Immature natural killer cell (primary cell): ENCODE measurements around the gene LMO2. TPM values are rescaled to one million over a fixed set of nuclear protein-coding genes. Genes with fewer than 3 reads are reported as not detected.
"Not testable (repeated sequence)": the region's sequence is repeated elsewhere in the genome, so short reads cannot be mapped to it uniquely, and the experiment has no call there.

Experiments used
- DNase-seq, 3 donors: peaks; one replicate each; pipeline ENCODE4 v3.0.0; 2022; ENCODE audit warnings: mixed read lengths in 1 of 3
- H3K27ac Mint-ChIP-seq, 6 donors: one replicate each; pipeline ENCODE4 v1.8.0; 2020; ENCODE audit warnings: mixed read lengths in 6 of 6, mild to moderate bottlenecking in 5 of 6, inconsistent platforms in 4 of 6, moderate library complexity in 3 of 6
- H3K27me3 Mint-ChIP-seq, 3 donors: one replicate each; pipeline ENCODE4 v1.8.0; 2020 to 2021; ENCODE audit warnings: low read depth in 3 of 3, mild to moderate bottlenecking in 3 of 3, mixed read lengths in 3 of 3, moderate library complexity in 3 of 3, inconsistent platforms in 1 of 3
- H3K36me3 Mint-ChIP-seq, 3 donors: one replicate each; pipeline ENCODE4 v1.8.0; 2020; ENCODE audit warnings: mixed read lengths in 3 of 3, inconsistent platforms in 2 of 3, mild to moderate bottlenecking in 2 of 3
- H3K4me1 Mint-ChIP-seq, 2 donors: one replicate each; pipeline ENCODE4 v1.8.0; 2020; ENCODE audit warnings: inconsistent platforms in 2 of 2, mild to moderate bottlenecking in 2 of 2, mixed read lengths in 2 of 2, moderate library complexity in 1 of 2
- H3K4me3 Mint-ChIP-seq, 5 donors: one replicate each; pipeline ENCODE4 v1.8.0; 2020; ENCODE audit warnings: mild to moderate bottlenecking in 5 of 5, mixed read lengths in 5 of 5, inconsistent platforms in 3 of 5, moderate library complexity in 3 of 5
- H3K9me3 Mint-ChIP-seq, 6 donors: one replicate each; pipeline ENCODE4 v1.8.0; 2020; ENCODE audit warnings: mild to moderate bottlenecking in 6 of 6, mixed read lengths in 6 of 6, inconsistent platforms in 4 of 6, moderate library complexity in 3 of 6
- polyA plus RNA-seq, 3 donors: library from polyadenylated mRNA; unstranded; fragments of 300-500 nt; fragmentation: Illumina TruSeq; gene quantifications; one replicate each; pipeline ENCODE4 v1.2.3, GENCODE V29; 2021

LMO2 gene
- polyA plus RNA-seq, 3 donors from 2014 or later = 0.31 to 2.8 (median 1.9) TPM

DNA sequence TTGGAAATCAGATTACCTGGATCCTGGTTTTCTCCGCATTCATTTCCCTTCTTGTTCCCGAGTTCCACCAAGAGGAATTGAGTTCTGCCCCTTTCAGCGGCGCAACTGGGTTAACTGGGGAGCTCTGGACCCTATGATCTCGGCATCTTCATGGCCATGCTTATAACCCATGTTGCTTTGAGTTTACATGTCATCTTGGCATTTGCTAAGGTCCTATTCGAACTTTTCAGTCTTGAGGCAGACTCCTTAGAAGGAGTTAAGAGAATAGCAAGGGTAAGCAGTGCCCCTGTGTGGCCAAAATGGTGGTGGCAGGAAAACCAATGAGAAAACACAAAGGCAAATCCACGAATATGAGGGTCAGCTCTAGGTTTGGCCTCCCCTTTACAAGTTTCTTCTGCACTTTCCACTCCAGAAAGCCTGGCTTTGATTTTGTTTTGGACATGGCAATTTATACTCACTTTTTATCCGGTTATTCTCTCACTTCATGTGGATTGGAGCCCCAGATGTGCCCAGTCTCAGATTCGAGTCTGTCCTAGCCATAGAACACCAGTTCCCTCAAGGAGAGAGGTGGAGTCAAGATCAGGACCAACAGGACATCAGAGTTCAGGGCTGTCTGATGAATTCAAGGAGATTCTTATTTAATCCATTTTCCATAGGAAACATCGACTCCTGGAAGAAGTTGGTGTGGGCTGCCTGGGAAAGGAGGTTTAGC lies 62.3 kb downstream of the LMO2 start:
- Mint-ChIP-seq H3K4me1 (peaks cover 3 to 6% of the 10 kb centered on the region in 2 donors), H3K27ac (no peak overlapping the region), H3K9me3 (no peaks in the 10 kb centered on the region), H3K27me3 (peaks cover 14 to 33% (median 16%) of the 10 kb centered on the region in 3 donors), H3K36me3 (no peaks in the 10 kb centered on the region), H3K4me3 (peak overlapping the region in 3 of 5 donors; percentile 57 to 64 (median 57))
- DNase-seq = peak; percentile 18 to 31 (median 22)

DNA sequence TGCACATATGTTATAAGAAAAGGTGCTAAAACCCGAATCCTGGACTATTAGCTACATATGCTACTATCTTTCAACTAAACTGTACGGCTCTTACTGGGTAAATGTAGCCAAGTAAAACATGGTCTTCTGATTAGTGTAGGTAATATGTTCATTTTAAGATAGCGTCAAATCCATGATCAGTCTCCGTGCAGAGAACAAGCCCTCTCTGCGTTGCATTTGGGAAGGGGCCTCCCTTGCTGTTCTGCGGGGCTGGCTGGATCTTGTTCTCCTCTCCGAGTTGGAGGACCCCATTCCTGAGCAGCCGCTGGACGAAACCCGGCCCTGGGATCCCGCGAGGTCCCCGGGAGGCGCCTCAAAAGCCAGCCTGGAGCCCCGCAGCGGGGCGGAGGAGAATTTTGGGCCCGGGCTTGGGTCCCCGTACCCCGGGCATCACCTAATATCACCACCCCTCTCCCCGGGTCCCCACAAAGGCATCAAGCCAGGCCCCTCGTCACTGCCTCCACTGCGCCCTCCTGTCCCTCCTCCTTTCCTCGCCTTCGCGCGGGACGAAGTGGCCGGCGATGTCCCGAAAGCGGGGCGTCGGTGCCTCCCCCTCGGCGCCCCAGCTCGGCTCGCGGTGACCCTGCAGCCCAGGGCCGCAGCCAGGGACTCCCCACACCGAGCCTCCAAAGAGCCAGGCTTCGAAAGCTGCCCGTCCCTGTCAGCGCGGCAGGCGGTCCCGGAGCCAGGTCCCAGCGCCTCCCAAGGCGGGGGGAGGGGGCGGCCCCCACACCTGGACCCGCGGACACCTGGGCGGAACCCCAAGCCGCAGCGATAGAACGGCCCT lies 63.1 kb downstream of the LMO2 start:
- Mint-ChIP-seq H3K4me1 (peaks cover 3 to 6% of the 10 kb centered on the region in 2 donors), H3K36me3 (no peaks in the 10 kb centered on the region), H3K27me3 (peaks cover 13 to 41% (median 16%) of the 10 kb centered on the region in 3 donors), H3K4me3 (no peak overlapping the region), H3K27ac (no peak overlapping the region), H3K9me3 (no peaks in the 10 kb centered on the region)
- no peak for DNase-seq

DNA sequence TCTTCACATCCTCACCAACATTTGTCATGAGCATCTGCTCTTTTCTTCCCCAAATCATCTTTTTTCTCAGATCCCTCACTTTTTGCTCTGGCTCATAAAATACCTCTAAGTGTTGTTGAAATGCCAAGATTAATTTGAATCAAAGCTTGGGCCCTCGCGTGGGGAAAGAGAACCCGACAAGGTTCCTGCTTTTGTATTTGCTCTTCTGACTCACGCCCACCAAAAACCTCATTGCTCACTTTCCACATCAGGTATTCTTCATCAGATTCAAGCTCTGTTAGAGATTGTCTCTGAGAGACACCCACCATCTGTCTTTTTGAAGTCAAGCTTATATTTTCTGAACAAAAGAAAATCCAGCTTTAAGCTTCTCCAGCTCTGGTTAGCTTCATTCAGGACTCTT lies 64.7 kb downstream of the LMO2 start:
- H3K9me3 Mint-ChIP-seq = no peaks in the 10 kb centered on the region
- H3K4me3 Mint-ChIP-seq = no peak overlapping the region
- no peak for DNase-seq
- H3K36me3 Mint-ChIP-seq = no peaks in the 10 kb centered on the region
- H3K4me1 Mint-ChIP-seq = peaks cover 3 to 6% of the 10 kb centered on the region in 2 donors
- peaks cover 7 to 39% (median 13%) of the 10 kb centered on the region in 3 donors for H3K27me3 Mint-ChIP-seq
- H3K27ac Mint-ChIP-seq = no peak overlapping the region

DNA sequence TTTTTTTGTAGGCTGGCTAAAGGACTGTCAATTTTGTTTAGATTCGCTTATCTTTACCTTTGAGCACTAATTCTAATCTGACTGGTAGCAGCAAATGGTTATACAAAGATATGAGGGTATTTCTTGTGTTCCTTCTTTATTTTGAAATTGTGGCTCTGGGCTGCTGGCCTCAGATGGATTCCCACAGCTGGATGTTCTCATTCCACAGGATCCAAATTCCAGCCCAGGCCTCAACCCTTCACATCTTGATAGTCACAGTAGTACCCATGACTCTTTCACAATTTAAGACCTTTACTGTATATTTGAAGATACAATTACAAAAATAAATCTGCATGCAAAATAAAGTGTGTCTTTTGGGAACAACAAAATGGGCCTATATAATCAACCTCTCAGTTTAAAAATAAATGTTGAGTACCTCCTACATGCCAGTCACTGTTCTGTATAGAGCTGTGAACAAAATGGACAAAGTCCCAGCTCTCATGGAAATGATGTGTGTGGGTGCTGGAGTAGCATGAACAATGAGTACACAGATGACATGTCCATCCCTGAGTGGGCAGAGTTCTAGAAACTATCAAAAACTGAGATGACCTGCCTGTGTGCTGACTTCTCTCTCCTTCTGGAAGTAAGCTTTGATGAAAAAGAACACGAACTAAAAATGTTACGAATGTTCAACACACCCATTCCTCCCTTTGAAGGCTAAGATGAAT lies 65.9 kb downstream of the LMO2 start:
- Mint-ChIP-seq H3K4me1 (peaks cover 3 to 6% of the 10 kb centered on the region in 2 donors), H3K9me3 (no peaks in the 10 kb centered on the region), H3K27ac (no peak overlapping the region), H3K36me3 (no peaks in the 10 kb centered on the region), H3K4me3 (no peak overlapping the region), H3K27me3 (peaks cover 7 to 39% (median 12%) of the 10 kb centered on the region in 3 donors)
- no peak for DNase-seq

DNA sequence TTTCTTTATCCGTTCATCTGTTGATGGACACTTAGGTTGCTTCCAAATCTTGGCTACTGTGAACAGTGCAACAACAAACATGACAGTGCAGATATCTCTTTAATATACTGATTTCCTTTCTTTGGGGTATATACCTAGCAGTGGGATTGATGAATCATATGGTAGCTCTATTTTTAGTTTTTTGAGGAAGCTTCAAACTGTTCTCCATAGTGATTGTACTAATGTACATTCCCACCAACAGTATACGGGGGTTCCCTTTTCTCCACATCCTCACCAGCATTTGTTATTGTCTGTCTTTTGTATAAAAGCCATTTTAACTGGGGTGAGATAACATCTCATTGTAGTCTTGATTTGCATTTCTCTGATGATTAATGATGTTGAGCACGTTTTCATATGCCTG lies 68.9 kb downstream of the LMO2 start:
- DNase-seq, H3K27ac Mint-ChIP-seq, H3K36me3 Mint-ChIP-seq, H3K9me3 Mint-ChIP-seq, H3K4me1 Mint-ChIP-seq, H3K4me3 Mint-ChIP-seq: not testable (repeated sequence)
- H3K27me3 Mint-ChIP-seq = peaks cover 7 to 24% (median 9%) of the 10 kb centered on the region in 3 donors

DNA sequence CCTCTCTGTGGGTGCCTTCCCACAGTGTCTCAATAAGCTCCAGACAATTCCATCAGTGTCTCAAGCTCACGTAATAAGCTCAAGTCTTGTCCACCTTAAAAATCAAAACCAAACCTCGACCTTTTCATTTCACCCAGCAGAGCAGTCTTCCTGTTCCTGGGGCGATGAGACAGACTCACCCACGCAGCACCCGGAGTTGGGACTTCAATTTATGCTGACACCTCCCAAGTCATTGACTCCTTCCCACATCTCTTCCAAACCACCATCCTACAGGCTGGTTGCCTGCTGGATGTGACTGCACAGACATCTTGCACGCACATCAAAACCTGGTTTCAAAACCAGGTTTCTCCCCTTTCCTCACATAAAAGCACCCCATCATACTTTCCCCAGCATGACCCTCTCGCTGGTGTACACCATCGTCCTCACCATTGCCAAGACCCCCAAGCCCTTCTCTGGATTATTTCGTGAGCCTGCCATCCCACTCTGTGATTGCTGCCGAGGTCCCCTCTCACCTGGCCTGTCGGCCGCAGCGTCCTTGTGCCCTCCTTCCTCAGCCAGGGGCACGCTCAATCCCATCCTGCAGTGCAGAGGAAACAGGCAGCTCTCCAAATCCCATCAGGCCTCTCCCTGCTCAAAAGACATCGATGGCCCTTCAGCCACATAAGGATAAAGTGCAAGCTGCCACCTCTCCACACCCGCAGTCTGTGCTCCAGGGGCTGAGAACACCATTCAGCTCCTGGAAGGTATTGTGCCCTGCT lies 72.4 kb downstream of the LMO2 start:
- no peaks in the 10 kb centered on the region for H3K9me3 Mint-ChIP-seq
- H3K36me3 Mint-ChIP-seq = no peaks in the 10 kb centered on the region
- no peak overlapping the region for H3K27ac Mint-ChIP-seq
- no peaks in the 10 kb centered on the region for H3K4me1 Mint-ChIP-seq
- H3K27me3 Mint-ChIP-seq = peaks cover 3 to 14% (median 5%) of the 10 kb centered on the region in 3 donors
- DNase-seq = no peak
- no peak overlapping the region for H3K4me3 Mint-ChIP-seq

Other genes with a start within 250 kb of the LMO2 start
- gene C11orf91, start 191.2 kb downstream of the LMO2 start, polyA plus RNA-seq = not detected
- 10 to 100 TPM; 46.9 to 70.7 (median 54.9) TPM for gene CD59, start 155.7 kb downstream of the LMO2 start, polyA plus RNA-seq
- gene FBXO3, start 117.6 kb downstream of the LMO2 start, polyA plus RNA-seq = 10 to 100 TPM; 33.5 to 46.9 (median 36.9) TPM
- gene CAPRIN1, start 159.7 kb upstream of the LMO2 start, polyA plus RNA-seq = 10 to 100 TPM; 27.8 to 71.2 (median 43.3) TPM
- gene NAT10, start 213.6 kb upstream of the LMO2 start, polyA plus RNA-seq = 10 to 100 TPM in 2 of 3 donors, 1 to 10 TPM in 1; 7.7 to 31.8 (median 16.8) TPM